HG02870 (cell line): ENCODE measurements around the gene ROMO1.

Experiments used
- ATAC-seq: cut with Tn5 transposase; IDR thresholded peaks from one replicate; pipeline ENCODE4 v1.9.1; 2021; ENCODE audit warnings: mild to moderate bottlenecking, moderate library complexity; ENCODE audit not compliant: unreplicated experiment

The ROMO1 gene

GRCh38 chr20:35699127-35699956 is at the start of gene ROMO1, which contains the start of gene NFS1:
TSS of gene ROMO1 (plus strand) at chr20:35699405. CDS start at chr20:35699633, 228 bp downstream.
TSS of gene NFS1 (minus strand) at chr20:35699352. CDS start at chr20:35699288, 64 bp downstream.
- peak; percentile 55 for ATAC-seq

GRCh38 chr20:35650632-35651031 is 48.6 kb upstream of the ROMO1 start:
- ATAC-seq, result no peak

- ATAC-seq, result no peak
Observed at GRCh38 chr20:35651958-35652357, 47.2 kb upstream of the ROMO1 start.

GRCh38 chr20:35652641-35653429 is 46.4 kb upstream of the ROMO1 start:
- ATAC-seq, result no peak

- no peak for ATAC-seq
Observed at GRCh38 chr20:35653430-35653734, 45.8 kb upstream of the ROMO1 start.

GRCh38 chr20:35653893-35654292 is 45.3 kb upstream of the ROMO1 start:
- no peak for ATAC-seq

- no peak for ATAC-seq
Observed at GRCh38 chr20:35654415-35654814, 44.8 kb upstream of the ROMO1 start.

GRCh38 chr20:35657271-35657670 is 41.9 kb upstream of the ROMO1 start:
- ATAC-seq, result no peak

GRCh38 chr20:35660122-35660937 is 38.9 kb upstream of the ROMO1 start:
- ATAC-seq, result no peak

GRCh38 chr20:35661053-35661452 is 38.2 kb upstream of the ROMO1 start:
- no peak for ATAC-seq

GRCh38 chr20:35661908-35662307 is 37.3 kb upstream of the ROMO1 start:
- ATAC-seq, result no peak

GRCh38 chr20:35662551-35662950 is 36.7 kb upstream of the ROMO1 start:
- ATAC-seq, result no peak

- ATAC-seq, result peak; percentile 24
Observed at GRCh38 chr20:35663516-35664465, 35.4 kb upstream of the ROMO1 start.

- ATAC-seq, result peak; percentile 65
Observed at GRCh38 chr20:35664466-35665206, 34.6 kb upstream of the ROMO1 start, which contains the start of the genes CPNE1 and RBM12. TSS of gene CPNE1 (minus strand) at chr20:35664900. CDS start at chr20:35632923, 31,977 bp downstream. TSS of gene RBM12 (minus strand) at chr20:35664900. CDS start at chr20:35655322, 9,578 bp downstream.

- no peak for ATAC-seq
Observed at GRCh38 chr20:35665949-35666288, 33.3 kb upstream of the ROMO1 start.

- ATAC-seq, result no peak
Observed at GRCh38 chr20:35669221-35669620, 30.0 kb upstream of the ROMO1 start.

- no peak for ATAC-seq
Observed at GRCh38 chr20:35669681-35670080, 29.5 kb upstream of the ROMO1 start.

GRCh38 chr20:35673884-35674283 is 25.3 kb upstream of the ROMO1 start:
- no peak for ATAC-seq

GRCh38 chr20:35674921-35675320 is 24.3 kb upstream of the ROMO1 start:
- no peak for ATAC-seq
